ENCODE data around the gene ATRN. TPM values are rescaled to one million over a fixed set of nuclear protein-coding genes. Genes with fewer than 3 reads are reported as not detected.

The ATRN gene
- total and polyA plus RNA-seq, 2 of the 8 experiments (the other 6 are each of a cell fraction or from before 2014, with no cell fraction given), result 12.0 to 17.4 TPM

DNA sequence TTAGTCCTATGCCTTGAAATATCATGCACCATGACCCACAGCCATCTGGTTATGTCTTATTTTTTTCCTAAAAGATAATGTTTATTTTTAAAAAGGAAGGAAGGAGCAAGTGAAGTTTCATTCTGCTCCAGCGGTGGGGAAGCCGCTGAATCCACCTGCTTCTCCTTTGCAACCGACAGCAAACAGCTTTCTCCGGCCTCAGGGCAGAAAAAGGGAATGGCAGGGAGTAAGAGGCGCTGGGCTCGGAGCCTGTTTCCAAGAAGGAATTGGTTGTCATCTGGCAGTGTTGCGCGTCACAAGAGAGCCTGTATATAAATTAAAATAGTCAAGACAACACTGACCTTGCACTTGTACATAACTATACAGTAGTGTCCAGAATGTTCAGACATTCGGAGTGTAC is 178.1 kb downstream of the ATRN start:
- H2BK12ac ChIP-seq (ENCODE audit: low read depth, low read length), result no peak overlapping the region
- H2AFZ ChIP-seq (ENCODE audit: low read length), result no peak overlapping the region
- H3K9me3 ChIP-seq (ENCODE audit: insufficient read depth in 2 of 2, low read depth in 1 of 2, low read length in 1 of 2), result no peaks in the 10 kb centered on the region
- H3K23me2 ChIP-seq (ENCODE audit: low read depth, low read length), result no peaks in the 10 kb centered on the region
- no peaks in the 10 kb centered on the region for H3K79me1 ChIP-seq (ENCODE audit: low read depth, low read length)
- H3K27ac ChIP-seq (ENCODE audit: low read depth, low read length), result no peak overlapping the region
- peak in 1 of 2 experiments; percentile 16 for DNase-seq (ENCODE audit: low read depth in 1 of 2, low spot score in 2 of 2)
- no peaks in the 10 kb centered on the region for H4K20me1 ChIP-seq (replicated peaks in 1 of 2; ENCODE audit: control insufficient read depth in 1 of 2, insufficient read depth in 2 of 2, low read length in 2 of 2)
- 91% methylated on average over 9 of the region's 9 CpGs; no CpG with 5 or more reads in 1 of the 2 experiments for WGBS, 2 experiments (ENCODE audit: extremely low coverage in 1 of 2, insufficient coverage in 1 of 2, insufficient read length in 1 of 2, insufficient replicate concordance in 2 of 2, low coverage in 1 of 2, low lambda C conversion rate in 2 of 2, missing lambda C conversion rate in 1 of 2)
- CTCF ChIA-PET (ENCODE audit: partially characterized antibody), result interaction anchor here (1.0 to 2.3 kb wide), 4 partner anchors 9 to 67 kb away, joined by 3 to 6 read pairs (median 4); no protein-coding TSS in a partner anchor
- no peak overlapping the region for H4K5ac ChIP-seq (ENCODE audit: insufficient read length, low read depth, low read length)
- FAIRE-seq, result no peak
- no peak overlapping the region for H3K14ac ChIP-seq (ENCODE audit: insufficient read length)
- TF ChIP-seq, protein P1, sequence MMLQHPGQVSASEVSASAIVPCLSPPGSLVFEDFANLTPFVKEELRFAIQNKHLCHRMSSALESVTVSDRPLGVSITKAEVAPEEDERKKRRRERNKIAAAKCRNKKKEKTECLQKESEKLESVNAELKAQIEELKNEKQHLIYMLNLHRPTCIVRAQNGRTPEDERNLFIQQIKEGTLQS (IDR thresholded peaks at IDR 0.05; ENCODE audit: insufficient read depth, low read depth, low read length), result no peak
- TF ChIP-seq BACH1 (IDR thresholded peaks at IDR 0.05; ENCODE audit: low read length), result no peak
- no peak for TF ChIP-seq FOSL1 (IDR thresholded peaks at IDR 0.05; ENCODE audit: insufficient read depth, low read depth, low read length)
- TF ChIP-seq POU5F1 (IDR thresholded peaks at IDR 0.05; ENCODE audit: low read depth, low read length), result no peak
- TF ChIP-seq JUN (IDR thresholded peaks at IDR 0.05; ENCODE audit: low read depth, low read length), result no peak
- no peak for TF ChIP-seq SIRT6 (IDR thresholded peaks at IDR 0.05; ENCODE audit: low read length)
- no peak for TF ChIP-seq CHD2 (IDR thresholded peaks at IDR 0.05; ENCODE audit: low read length)
- TF ChIP-seq TBP (IDR thresholded peaks at IDR 0.05; ENCODE audit: low read depth, low read length), result no peak
- H3K4me1 ChIP-seq (replicated peaks in 1 of 4; ENCODE audit: control insufficient read depth in 3 of 4, insufficient read depth in 4 of 4, low read length in 3 of 4), result no peaks in the 10 kb centered on the region
- H4K91ac ChIP-seq (replicated peaks; ENCODE audit: insufficient read length, low read length), result no peak overlapping the region
- no peak overlapping the region for H4K8ac ChIP-seq (ENCODE audit: extremely low read depth, insufficient read depth, low read length)
- no peak overlapping the region for H2BK120ac ChIP-seq (replicated peaks; ENCODE audit: low read depth, low read length)
- no peak overlapping the region for H2BK5ac ChIP-seq (ENCODE audit: low read depth, low read length)
- H3K4ac ChIP-seq (replicated peaks; ENCODE audit: insufficient read length, low read depth, low read length), result no peak overlapping the region
- no peaks in the 10 kb centered on the region; a peak in 2 of 7 replicates for H3K27me3 ChIP-seq (replicated peaks in 1 of 4; ENCODE audit: control insufficient read depth in 3 of 4, extremely low read depth in 1 of 4, insufficient read depth in 3 of 4, low read length in 3 of 4)
- no peaks in the 10 kb centered on the region for H3K36me3 ChIP-seq (ENCODE audit: control insufficient read depth in 2 of 4, insufficient read depth in 4 of 4, low read length in 3 of 4)
- no peak overlapping the region for H3K4me3 ChIP-seq (ENCODE audit: extremely low read depth in 1 of 4, insufficient read depth in 2 of 4, low read depth in 3 of 4, low read length in 4 of 4)
- POLR2A ChIA-PET (ENCODE audit: partially characterized antibody), result interaction anchor here (1.1 to 1.3 kb wide), 2 partner anchors 9 to 30 kb away, joined by 3 read pairs; no protein-coding TSS in a partner anchor
- no peak overlapping the region for H3K4me2 ChIP-seq (ENCODE audit: insufficient read depth in 1 of 2, low read depth in 2 of 2, low read length in 2 of 2)
- no peak overlapping the region for H2BK15ac ChIP-seq (ENCODE audit: low read length)
- H3K18ac ChIP-seq (ENCODE audit: extremely low read depth, low read length), result no peak overlapping the region
- H2BK20ac ChIP-seq (ENCODE audit: low read length), result no peak overlapping the region
- no peak overlapping the region for H2AK5ac ChIP-seq (ENCODE audit: low read depth, low read length)
- H3K79me2 ChIP-seq (ENCODE audit: control insufficient read depth in 1 of 2, insufficient read depth in 2 of 2, low read length in 2 of 2), result no peaks in the 10 kb centered on the region
- no peak overlapping the region for H3K23ac ChIP-seq (ENCODE audit: insufficient read length)
- H3K9ac ChIP-seq (replicated peaks in 1 of 4; ENCODE audit: extremely low read depth in 1 of 4, low read depth in 3 of 4, low read length in 3 of 4), result no peak overlapping the region
- H3K56ac ChIP-seq (replicated peaks; ENCODE audit: insufficient read length, low read depth, low read length), result no peak overlapping the region

Data from H1 (cell line).